HUES48 (cell line): ENCODE measurements around the gene ISCU.

ENCODE experiments used
- H3K27ac ChIP-seq: one replicate; pipeline ENCODE4 v1.7.0; 2013; ENCODE audit warnings: low read depth, low read length, inconsistent platforms
- H3K27me3 ChIP-seq: 2 replicates; pipeline ENCODE4 v1.6.1; 2013; ENCODE audit warnings: mild to moderate bottlenecking, low read length; ENCODE audit not compliant: control insufficient read depth, insufficient read depth
- H3K36me3 ChIP-seq: 2 replicates; pipeline ENCODE4 v1.6.1; 2013; ENCODE audit warnings: low read length; ENCODE audit not compliant: control insufficient read depth, insufficient read depth
- H3K4me1 ChIP-seq: 2 replicates; pipeline ENCODE4 v1.6.1; 2013; ENCODE audit warnings: mild to moderate bottlenecking, low read length; ENCODE audit not compliant: control insufficient read depth, insufficient read depth
- H3K4me3 ChIP-seq: 2 replicates; pipeline ENCODE4 v1.5.1; 2013; ENCODE audit warnings: mild to moderate bottlenecking, low read depth, low read length
- H3K9ac ChIP-seq: 2 replicates; pipeline ENCODE4 v1.6.1; 2013; ENCODE audit warnings: mild to moderate bottlenecking, low read depth, low read length, moderate library complexity
- H3K9me3 ChIP-seq: 2 replicates; pipeline ENCODE4 v1.6.1; 2013; ENCODE audit warnings: low read length; ENCODE audit not compliant: control insufficient read depth, insufficient read depth

The ISCU gene

GRCh38 chr12:108608616-108609015, 46.2 kb downstream of the ISCU start:
- Histone ChIP-seq H3K4me1 (no peaks in the 10 kb centered on the region; the same call in 1 of the 2 replicates), H3K4me3 (no peak overlapping the region), H3K36me3 (no peaks in the 10 kb centered on the region), H3K27me3 (no peaks in the 10 kb centered on the region), H3K27ac (no peak overlapping the region), H3K9me3 (no peaks in the 10 kb centered on the region), H3K9ac (no peak overlapping the region)

GRCh38 chr12:108609537-108610335, 47.3 kb downstream of the ISCU start:
- H3K36me3 ChIP-seq = no peaks in the 10 kb centered on the region
- H3K4me3 ChIP-seq = no peak overlapping the region
- no peak overlapping the region for H3K9ac ChIP-seq
- H3K9me3 ChIP-seq = no peaks in the 10 kb centered on the region
- no peaks in the 10 kb centered on the region for H3K27me3 ChIP-seq
- no peaks in the 10 kb centered on the region; the same call in 1 of the 2 replicates for H3K4me1 ChIP-seq
- H3K27ac ChIP-seq = no peak overlapping the region

GRCh38 chr12:108610336-108610815, 48.0 kb downstream of the ISCU start:
- H3K9ac ChIP-seq = no peak overlapping the region
- no peaks in the 10 kb centered on the region for H3K27me3 ChIP-seq
- H3K4me3 ChIP-seq = no peak overlapping the region
- no peak overlapping the region for H3K27ac ChIP-seq
- H3K4me1 ChIP-seq = no peaks in the 10 kb centered on the region; the same call in 1 of the 2 replicates
- no peaks in the 10 kb centered on the region for H3K9me3 ChIP-seq
- no peaks in the 10 kb centered on the region for H3K36me3 ChIP-seq

GRCh38 chr12:108610856-108611605, 48.6 kb downstream of the ISCU start:
- Histone ChIP-seq H3K4me3 (no peak overlapping the region), H3K36me3 (no peaks in the 10 kb centered on the region), H3K27me3 (no peaks in the 10 kb centered on the region), H3K9ac (no peak overlapping the region), H3K4me1 (no peaks in the 10 kb centered on the region; the same call in 1 of the 2 replicates), H3K27ac (no peak overlapping the region), H3K9me3 (no peaks in the 10 kb centered on the region)

- Histone ChIP-seq H3K9ac (no peak overlapping the region), H3K27me3 (no peaks in the 10 kb centered on the region), H3K27ac (no peak overlapping the region), H3K4me3 (no peak overlapping the region), H3K9me3 (no peaks in the 10 kb centered on the region), H3K4me1 (no peaks in the 10 kb centered on the region; the same call in 1 of the 2 replicates), H3K36me3 (no peaks in the 10 kb centered on the region)
Measured at GRCh38 chr12:108611884-108612415, 49.6 kb downstream of the ISCU start.

GRCh38 chr12:108612788-108613282, 50.4 kb downstream of the ISCU start:
- no peaks in the 10 kb centered on the region; the same call in 1 of the 2 replicates for H3K4me1 ChIP-seq
- H3K9me3 ChIP-seq = no peaks in the 10 kb centered on the region
- no peaks in the 10 kb centered on the region for H3K36me3 ChIP-seq
- no peak overlapping the region for H3K4me3 ChIP-seq
- no peak overlapping the region for H3K27ac ChIP-seq
- no peaks in the 10 kb centered on the region for H3K27me3 ChIP-seq
- H3K9ac ChIP-seq = no peak overlapping the region

- no peak overlapping the region; the same call in 1 of the 2 replicates for H3K9ac ChIP-seq
- H3K4me1 ChIP-seq = peaks cover 4% of the 10 kb centered on the region
- H3K4me3 ChIP-seq = no peak overlapping the region
- H3K9me3 ChIP-seq = no peaks in the 10 kb centered on the region
- H3K27me3 ChIP-seq = no peaks in the 10 kb centered on the region
- no peak overlapping the region for H3K27ac ChIP-seq
- H3K36me3 ChIP-seq = no peaks in the 10 kb centered on the region
Measured at GRCh38 chr12:108613548-108613947, 51.2 kb downstream of the ISCU start.

- Histone ChIP-seq H3K4me1 (peaks cover 6% of the 10 kb centered on the region), H3K9me3 (no peaks in the 10 kb centered on the region), H3K4me3 (no peak overlapping the region), H3K36me3 (no peaks in the 10 kb centered on the region), H3K27ac (no peak overlapping the region), H3K9ac (no peak overlapping the region), H3K27me3 (no peaks in the 10 kb centered on the region)
Measured at GRCh38 chr12:108614041-108614440, 51.6 kb downstream of the ISCU start.

- Histone ChIP-seq H3K9ac (no peak overlapping the region), H3K4me1 (peaks cover 6% of the 10 kb centered on the region), H3K27me3 (no peaks in the 10 kb centered on the region), H3K4me3 (no peak overlapping the region), H3K27ac (no peak overlapping the region), H3K36me3 (no peaks in the 10 kb centered on the region), H3K9me3 (no peaks in the 10 kb centered on the region)
Measured at GRCh38 chr12:108614639-108615038, 52.2 kb downstream of the ISCU start.

GRCh38 chr12:108615918-108616317, 53.5 kb downstream of the ISCU start:
- Histone ChIP-seq H3K27ac (no peak overlapping the region), H3K4me1 (peaks cover 10% of the 10 kb centered on the region), H3K36me3 (no peaks in the 10 kb centered on the region), H3K9ac (no peak overlapping the region), H3K4me3 (no peak overlapping the region), H3K27me3 (no peaks in the 10 kb centered on the region), H3K9me3 (no peaks in the 10 kb centered on the region)
